ENCODE data around the gene FBXW4.

GRCh38 chr10:101645659-101646058 lies 49.3 kb downstream of the FBXW4 start:
- no peak for TF ChIP-seq CTCF (optimal IDR thresholded peaks at IDR 0.05 in 1 of 3, IDR thresholded peaks at IDR 0.05 in 1 of 3, conservative IDR thresholded peaks at IDR 0.05 in 1 of 3; ENCODE audit: extremely low read depth in 1 of 3, insufficient read depth in 2 of 3, low read length in 3 of 3)
- no peak for TF ChIP-seq EZH2 (IDR thresholded peaks at IDR 0.05; ENCODE audit: low read length)
